Activated CD4-positive, alpha-beta T cell treated with anti-CD3 and anti-CD28 coated beads, Interleukin-2, amount 10 ng/mL, durations not matched to agents 24 days and 14 days (primary cell): ENCODE results near the gene TSSK3. TPM values are rescaled to one million over a fixed set of nuclear protein-coding genes. Genes with fewer than 3 reads are reported as not detected.

Experiments used
- DNase-seq: peaks from one replicate; pipeline ENCODE4 v3.0.0; 2022
- H3K27ac Mint-ChIP-seq: one replicate; pipeline ENCODE4 v1.8.0; 2022; ENCODE audit warnings: mild to moderate bottlenecking, mixed read lengths
- H3K27me3 Mint-ChIP-seq: one replicate; pipeline ENCODE4 v1.8.0; 2022; ENCODE audit warnings: mixed read lengths
- H3K36me3 Mint-ChIP-seq: one replicate; pipeline ENCODE4 v1.8.0; 2022; ENCODE audit warnings: low read depth, mild to moderate bottlenecking, mixed read lengths
- H3K4me1 Mint-ChIP-seq: one replicate; pipeline ENCODE4 v1.8.0; 2021; ENCODE audit warnings: mixed read lengths
- H3K4me3 Mint-ChIP-seq: one replicate; pipeline ENCODE4 v1.8.0; 2022; ENCODE audit warnings: mild to moderate bottlenecking, moderate library complexity, mixed read lengths
- H3K9me3 Mint-ChIP-seq: one replicate; pipeline ENCODE4 v1.8.0; 2021; ENCODE audit warnings: mixed read lengths
- intact Hi-C: fragments of 100-400 bp; cut with micrococcal nuclease; formaldehyde crosslinking; loops from one replicate; pipeline ENCODE4 v1.15.1; 2023
- total RNA-seq: library from RNA; stranded (reverse); gene quantifications from 2 replicates; pipeline ENCODE4 v1.2.3, GENCODE V29; 2022

The TSSK3 gene, protein sequence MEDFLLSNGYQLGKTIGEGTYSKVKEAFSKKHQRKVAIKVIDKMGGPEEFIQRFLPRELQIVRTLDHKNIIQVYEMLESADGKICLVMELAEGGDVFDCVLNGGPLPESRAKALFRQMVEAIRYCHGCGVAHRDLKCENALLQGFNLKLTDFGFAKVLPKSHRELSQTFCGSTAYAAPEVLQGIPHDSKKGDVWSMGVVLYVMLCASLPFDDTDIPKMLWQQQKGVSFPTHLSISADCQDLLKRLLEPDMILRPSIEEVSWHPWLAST
- total RNA-seq, result 1.0 and 2.3 TPM in 2 replicates

DNA sequence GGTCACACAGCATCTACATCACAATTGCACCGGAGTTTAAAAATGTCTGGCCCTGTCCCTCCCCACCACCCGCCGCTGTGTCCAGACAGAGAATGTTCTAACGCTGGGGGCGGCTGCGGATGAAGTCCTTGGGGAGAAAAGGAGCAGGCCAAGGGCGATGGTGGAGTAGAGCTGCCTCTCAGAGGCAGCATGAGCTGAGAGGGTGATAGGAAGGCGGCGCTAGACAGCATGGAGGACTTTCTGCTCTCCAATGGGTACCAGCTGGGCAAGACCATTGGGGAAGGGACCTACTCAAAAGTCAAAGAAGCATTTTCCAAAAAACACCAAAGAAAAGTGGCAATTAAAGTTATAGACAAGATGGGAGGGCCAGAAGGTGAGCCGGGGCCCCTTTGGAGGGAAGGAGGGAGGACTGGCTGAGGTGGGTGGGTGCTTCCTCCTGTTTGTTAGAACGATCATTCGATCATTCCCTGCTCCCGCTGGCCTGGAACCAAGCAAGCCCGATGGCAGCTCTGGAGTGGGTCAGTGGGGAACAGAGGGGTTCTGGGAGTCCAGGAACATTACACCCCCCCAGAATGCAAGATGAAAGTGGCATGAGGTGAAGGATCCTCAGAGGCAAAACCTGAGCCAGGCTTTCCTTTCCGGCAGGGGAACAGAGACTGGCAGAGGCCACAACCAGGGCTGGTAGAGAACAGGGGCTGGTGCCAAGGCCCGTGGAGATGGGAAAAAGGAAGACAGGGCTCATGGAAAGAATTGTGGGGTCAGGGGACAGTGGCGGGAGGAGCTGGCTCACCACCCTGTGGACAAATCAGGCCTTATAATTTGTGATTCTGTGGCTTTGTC lies at the start of gene TSSK3, which contains the start of gene FAM229A:
TSSK3 (plus strand) TSS at position 66 of the 840 bp plus-strand sequence; CDS start at position 229, 163 bp downstream.
FAM229A (minus strand) TSS at position 12 of the 840 bp plus-strand sequence. CDS start 394 bp downstream, outside the sequence.
- DNase-seq, result no peak
- no peaks in the 10 kb centered on the region for H3K9me3 Mint-ChIP-seq
- H3K4me3 Mint-ChIP-seq, result peak within 1 kb of the TSS; percentile 34
- H3K36me3 Mint-ChIP-seq, result peaks cover 40% of the 10 kb centered on the region
- intact Hi-C loops, result no loop called here
- H3K27me3 Mint-ChIP-seq, result peaks cover 10% of the 10 kb centered on the region
- H3K27ac Mint-ChIP-seq, result no peak within 1 kb of the TSS
- H3K4me1 Mint-ChIP-seq, result peaks cover 17% of the 10 kb centered on the region

DNA sequence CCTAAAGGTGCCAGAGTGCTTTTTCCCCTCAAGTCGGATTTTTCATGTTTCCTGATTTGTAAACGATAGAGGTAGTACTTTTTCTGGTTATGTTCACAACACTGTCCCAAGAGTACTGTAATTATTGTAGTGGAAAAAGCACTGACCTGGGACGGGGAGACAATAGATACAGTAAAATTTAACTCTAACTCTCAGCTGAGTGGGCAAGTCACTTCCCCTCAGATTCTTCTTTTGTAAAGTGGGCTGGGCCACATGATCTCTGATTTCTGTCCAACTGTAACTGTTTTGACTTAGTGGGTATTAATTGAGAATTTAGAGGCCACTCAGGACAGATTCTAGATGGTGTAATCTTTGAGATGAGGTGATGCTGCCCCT lies 45.4 kb upstream of the TSSK3 start:
- Mint-ChIP-seq H3K4me1 (peaks cover 22% of the 10 kb centered on the region), H3K9me3 (no peaks in the 10 kb centered on the region), H3K36me3 (peaks cover 35% of the 10 kb centered on the region), H3K27me3 (no peaks in the 10 kb centered on the region), H3K27ac (peak overlapping the region; percentile 5), H3K4me3 (no peak overlapping the region)
- intact Hi-C loops, result no loop called here
- no peak for DNase-seq

DNA sequence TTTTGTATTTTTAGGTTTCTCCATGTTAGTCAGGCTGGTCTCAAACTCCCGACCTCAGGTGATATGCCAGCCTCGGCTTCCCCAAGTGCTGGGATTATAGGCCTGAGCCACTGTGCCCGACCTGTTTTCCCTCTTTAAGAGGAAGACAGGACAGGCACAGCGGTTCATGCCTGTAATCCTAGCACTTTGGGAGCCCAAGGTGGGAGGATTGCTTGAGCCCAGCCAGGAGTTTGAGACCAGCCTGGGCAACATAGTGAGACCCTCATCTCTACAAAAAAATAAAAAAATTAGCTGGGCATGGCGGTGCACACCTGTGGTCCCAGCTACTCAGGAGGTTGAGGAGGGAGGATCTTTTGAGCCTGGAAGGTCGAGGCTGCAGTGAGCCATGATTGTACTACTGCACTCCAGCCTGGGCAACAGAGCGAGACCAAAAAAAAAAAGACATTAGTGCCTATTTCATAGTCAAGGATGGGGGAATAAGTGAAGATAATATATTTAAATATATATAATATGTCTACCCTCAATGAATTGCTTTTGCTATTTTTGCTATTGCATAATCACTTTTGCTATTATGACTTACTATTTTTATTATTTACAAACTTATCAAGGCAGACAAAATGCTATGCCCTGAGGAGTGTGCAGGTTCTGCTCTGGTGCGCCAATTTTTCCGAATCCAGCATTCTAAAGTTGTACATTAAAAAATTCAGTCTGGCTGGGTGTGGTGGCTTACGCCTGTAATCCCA lies 44.0 kb upstream of the TSSK3 start:
- Mint-ChIP-seq H3K4me1 (peaks cover 32% of the 10 kb centered on the region), H3K27ac (no peak overlapping the region), H3K9me3 (no peaks in the 10 kb centered on the region), H3K36me3 (peaks cover 37% of the 10 kb centered on the region), H3K27me3 (no peaks in the 10 kb centered on the region), H3K4me3 (no peak overlapping the region)
- DNase-seq, result no peak
- intact Hi-C loops, result no loop called here

DNA sequence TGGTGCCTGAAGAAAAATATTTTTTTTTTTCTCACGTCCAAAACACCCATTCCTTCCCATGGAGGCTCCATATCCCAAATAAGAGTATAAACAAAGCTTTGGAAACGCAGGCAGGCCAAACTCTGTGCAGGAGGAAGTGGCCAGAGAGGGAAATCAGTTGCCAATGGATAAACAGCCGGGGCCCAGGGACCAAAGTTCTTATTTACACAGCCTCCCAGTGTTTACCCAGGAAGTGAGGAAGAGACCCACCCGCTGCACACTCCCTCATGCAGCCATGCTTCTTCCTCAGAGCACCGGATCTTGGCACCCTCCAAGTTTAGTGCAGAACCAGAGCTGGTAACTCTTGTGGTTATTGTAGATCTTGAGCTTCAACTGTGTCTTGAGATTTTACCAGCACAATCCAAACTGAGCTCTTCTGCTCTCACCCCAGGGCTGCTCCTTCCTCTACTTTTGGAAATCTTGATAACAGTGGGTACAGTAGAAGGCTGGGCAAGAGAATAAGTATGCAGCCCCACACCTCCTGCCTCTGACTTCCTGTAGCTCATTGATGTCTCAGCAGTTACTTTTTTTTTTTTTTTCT lies 40.5 kb upstream of the TSSK3 start:
- peak overlapping the region; percentile 65 for H3K4me3 Mint-ChIP-seq
- H3K27me3 Mint-ChIP-seq, result no peaks in the 10 kb centered on the region
- no peaks in the 10 kb centered on the region for H3K9me3 Mint-ChIP-seq
- peaks cover 40% of the 10 kb centered on the region for H3K36me3 Mint-ChIP-seq
- peak overlapping the region; percentile 87 for H3K27ac Mint-ChIP-seq
- intact Hi-C loops, result loop anchor here (5.0 kb wide), 2 partner anchors 50 to 70 kb away; partner anchors contain the start of gene LCK
- peak; percentile 78 for DNase-seq
- H3K4me1 Mint-ChIP-seq, result peaks cover 36% of the 10 kb centered on the region

DNA sequence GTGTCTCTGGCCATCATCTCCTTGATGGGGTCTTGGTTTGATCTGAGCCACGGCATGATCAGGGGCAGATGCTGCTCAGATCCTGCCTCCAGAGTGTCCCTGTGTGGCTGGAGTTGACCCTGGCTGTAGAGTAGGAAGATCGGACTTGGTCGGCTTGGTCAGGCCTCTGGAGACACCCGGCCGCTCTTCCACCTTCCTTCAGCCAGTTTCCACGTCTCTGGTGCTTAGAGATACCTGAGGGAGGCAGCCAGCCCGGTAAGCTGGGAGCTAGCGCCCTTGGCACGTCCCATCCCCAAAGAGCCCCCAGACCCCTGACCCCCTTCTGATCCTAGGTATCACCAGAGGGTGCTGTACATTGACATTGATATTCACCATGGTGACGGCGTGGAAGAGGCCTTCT lies 35.1 kb upstream of the TSSK3 start:
- no peaks in the 10 kb centered on the region for H3K9me3 Mint-ChIP-seq
- DNase-seq, result no peak
- no peaks in the 10 kb centered on the region for H3K27me3 Mint-ChIP-seq
- H3K4me3 Mint-ChIP-seq, result no peak overlapping the region
- peaks cover 28% of the 10 kb centered on the region for H3K4me1 Mint-ChIP-seq
- peaks cover 57% of the 10 kb centered on the region for H3K36me3 Mint-ChIP-seq
- no peak overlapping the region for H3K27ac Mint-ChIP-seq
- intact Hi-C loops, result no loop called here

DNA sequence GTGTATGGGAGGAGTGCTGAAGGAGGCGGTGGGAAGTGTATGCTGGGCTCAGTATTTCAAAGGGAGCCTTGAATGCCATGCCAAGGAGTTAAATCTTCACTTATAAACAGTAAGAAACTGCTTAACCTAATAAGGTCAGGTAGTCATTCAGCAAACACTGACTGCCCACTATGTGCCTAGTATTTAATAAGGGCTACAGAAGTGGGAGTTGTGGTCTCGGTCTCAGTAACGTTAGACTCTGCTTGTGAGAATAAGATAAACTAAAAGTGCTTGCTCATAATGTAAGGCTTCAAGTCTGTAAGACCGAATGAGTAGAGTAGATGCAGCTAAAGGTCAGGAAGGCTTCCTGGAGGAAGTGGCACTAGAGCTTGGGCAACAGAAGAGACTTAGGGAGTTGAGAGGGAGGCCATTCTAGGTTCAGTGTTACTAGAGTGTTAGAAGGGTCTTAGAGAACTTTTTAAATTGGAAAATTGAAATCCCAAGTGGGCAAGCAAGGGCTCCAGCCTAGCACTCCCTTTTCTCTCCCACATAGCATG lies 32.3 kb upstream of the TSSK3 start:
- Mint-ChIP-seq H3K4me3 (no peak overlapping the region), H3K27ac (no peak overlapping the region), H3K36me3 (peaks cover 69% of the 10 kb centered on the region), H3K27me3 (no peaks in the 10 kb centered on the region), H3K4me1 (peaks cover 25% of the 10 kb centered on the region), H3K9me3 (no peaks in the 10 kb centered on the region)
- intact Hi-C loops, result no loop called here
- DNase-seq, result no peak

DNA sequence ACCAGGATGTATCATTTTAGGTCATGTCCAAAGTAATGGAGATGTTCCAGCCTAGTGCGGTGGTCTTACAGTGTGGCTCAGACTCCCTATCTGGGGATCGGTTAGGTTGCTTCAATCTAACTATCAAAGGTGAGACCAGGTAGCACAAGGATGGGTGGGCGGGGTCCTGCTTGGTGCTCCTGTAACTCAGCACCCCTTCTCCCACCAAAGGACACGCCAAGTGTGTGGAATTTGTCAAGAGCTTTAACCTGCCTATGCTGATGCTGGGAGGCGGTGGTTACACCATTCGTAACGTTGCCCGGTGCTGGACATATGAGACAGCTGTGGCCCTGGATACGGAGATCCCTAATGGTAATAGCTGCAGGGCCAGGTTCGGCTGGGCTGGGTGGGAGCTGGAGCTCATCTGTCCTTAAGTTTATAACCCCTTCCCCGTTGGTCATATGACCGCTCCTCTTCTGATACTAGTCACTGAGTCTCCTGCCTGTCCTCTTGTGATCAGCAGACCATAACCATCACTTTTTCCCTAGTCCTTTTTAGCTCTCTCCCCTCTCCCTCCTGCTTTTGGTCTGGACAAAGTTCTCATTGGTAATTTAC lies 31.7 kb upstream of the TSSK3 start:
- Mint-ChIP-seq H3K4me3 (no peak overlapping the region), H3K4me1 (peaks cover 24% of the 10 kb centered on the region), H3K27ac (no peak overlapping the region), H3K9me3 (no peaks in the 10 kb centered on the region), H3K36me3 (peaks cover 63% of the 10 kb centered on the region), H3K27me3 (no peaks in the 10 kb centered on the region)
- intact Hi-C loops, result no loop called here
- DNase-seq, result peak; percentile 57

DNA sequence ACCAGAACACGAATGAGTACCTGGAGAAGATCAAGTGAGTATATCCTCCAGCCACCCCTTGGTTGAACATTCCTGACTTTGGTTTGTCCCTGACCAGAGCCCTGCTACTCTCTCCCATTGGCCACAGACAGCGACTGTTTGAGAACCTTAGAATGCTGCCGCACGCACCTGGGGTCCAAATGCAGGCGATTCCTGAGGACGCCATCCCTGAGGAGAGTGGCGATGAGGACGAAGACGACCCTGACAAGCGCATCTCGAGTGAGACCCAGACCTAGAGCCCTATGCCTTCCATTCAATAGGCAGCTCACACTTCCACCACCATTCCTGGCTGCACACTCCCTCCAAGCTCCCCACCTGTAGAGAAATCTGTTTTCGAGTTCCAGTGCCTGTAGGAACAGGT lies 30.8 kb upstream of the TSSK3 start:
- Mint-ChIP-seq H3K4me1 (peaks cover 24% of the 10 kb centered on the region), H3K9me3 (no peaks in the 10 kb centered on the region), H3K27me3 (no peaks in the 10 kb centered on the region), H3K36me3 (peaks cover 61% of the 10 kb centered on the region), H3K4me3 (no peak overlapping the region), H3K27ac (no peak overlapping the region)
- DNase-seq, result no peak
- intact Hi-C loops, result no loop called here

DNA sequence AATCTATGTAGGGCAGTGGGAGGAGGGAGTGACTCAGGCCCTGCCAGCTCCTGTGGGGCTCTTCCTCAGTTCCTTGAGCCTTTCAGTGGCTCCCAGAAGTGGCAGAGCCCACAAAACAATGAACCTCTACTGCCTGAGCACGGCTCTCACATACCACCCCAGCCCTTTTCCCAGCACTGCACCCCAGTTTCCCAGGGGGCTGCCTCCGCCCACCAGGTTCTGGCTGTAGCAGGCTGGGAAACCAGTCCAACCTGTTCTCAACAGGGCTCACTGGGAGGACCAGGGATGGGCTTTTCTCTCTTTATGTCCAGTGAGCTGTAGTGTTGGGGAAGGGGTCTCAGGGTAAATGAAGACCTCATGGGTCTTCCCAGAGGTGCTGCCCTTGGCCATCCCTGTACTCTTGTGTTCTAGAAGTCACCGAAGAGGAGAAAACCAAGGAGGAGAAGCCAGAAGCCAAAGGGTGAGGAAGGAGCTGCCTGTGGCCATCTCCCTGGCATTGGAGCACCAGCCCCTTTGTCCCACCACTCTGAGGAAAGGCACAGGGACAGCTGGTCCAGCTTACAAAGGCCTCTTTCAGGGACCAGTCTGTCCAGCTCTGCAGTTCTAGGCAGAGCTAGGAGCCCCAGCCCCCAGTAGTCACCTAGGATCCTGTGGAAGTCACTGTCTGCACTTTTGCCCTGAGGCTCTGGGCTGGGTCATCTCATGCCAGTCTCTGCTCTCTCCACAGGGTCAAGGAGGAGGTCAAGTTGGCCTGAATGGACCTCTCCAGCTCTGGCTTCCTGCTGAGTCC lies 29.9 kb upstream of the TSSK3 start:
- no peak overlapping the region for H3K4me3 Mint-ChIP-seq
- DNase-seq, result peak; percentile 57
- intact Hi-C loops, result no loop called here
- H3K27ac Mint-ChIP-seq, result no peak overlapping the region
- no peaks in the 10 kb centered on the region for H3K27me3 Mint-ChIP-seq
- peaks cover 31% of the 10 kb centered on the region for H3K4me1 Mint-ChIP-seq
- H3K9me3 Mint-ChIP-seq, result no peaks in the 10 kb centered on the region
- H3K36me3 Mint-ChIP-seq, result peaks cover 56% of the 10 kb centered on the region

DNA sequence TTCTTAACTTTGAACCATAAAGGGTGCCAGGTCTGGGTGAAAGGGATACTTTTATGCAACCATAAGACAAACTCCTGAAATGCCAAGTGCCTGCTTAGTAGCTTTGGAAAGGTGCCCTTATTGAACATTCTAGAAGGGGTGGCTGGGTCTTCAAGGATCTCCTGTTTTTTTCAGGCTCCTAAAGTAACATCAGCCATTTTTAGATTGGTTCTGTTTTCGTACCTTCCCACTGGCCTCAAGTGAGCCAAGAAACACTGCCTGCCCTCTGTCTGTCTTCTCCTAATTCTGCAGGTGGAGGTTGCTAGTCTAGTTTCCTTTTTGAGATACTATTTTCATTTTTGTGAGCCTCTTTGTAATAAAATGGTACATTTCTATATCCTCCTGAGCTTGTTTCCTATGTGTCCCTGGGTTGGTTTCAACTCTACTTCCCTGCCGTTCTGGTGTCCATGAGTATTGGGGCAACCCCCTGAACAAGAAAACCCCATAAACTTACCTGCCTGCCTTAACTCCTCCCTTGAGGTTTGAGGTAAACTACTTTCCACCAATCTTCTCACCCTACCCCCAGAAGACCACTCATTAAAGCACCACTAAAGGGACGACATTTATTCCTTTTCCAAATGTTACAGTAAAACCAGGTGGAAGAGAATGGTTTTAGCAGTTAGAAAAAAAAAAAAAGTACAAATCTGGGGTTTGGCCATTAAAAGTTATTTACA lies 28.9 kb upstream of the TSSK3 start:
- Mint-ChIP-seq H3K36me3 (peaks cover 52% of the 10 kb centered on the region), H3K4me1 (peaks cover 37% of the 10 kb centered on the region), H3K27me3 (no peaks in the 10 kb centered on the region), H3K4me3 (peak overlapping the region; percentile 59), H3K27ac (peak overlapping the region; percentile 3), H3K9me3 (no peaks in the 10 kb centered on the region)
- intact Hi-C loops, result no loop called here
- DNase-seq, result peak; percentile 56

DNA sequence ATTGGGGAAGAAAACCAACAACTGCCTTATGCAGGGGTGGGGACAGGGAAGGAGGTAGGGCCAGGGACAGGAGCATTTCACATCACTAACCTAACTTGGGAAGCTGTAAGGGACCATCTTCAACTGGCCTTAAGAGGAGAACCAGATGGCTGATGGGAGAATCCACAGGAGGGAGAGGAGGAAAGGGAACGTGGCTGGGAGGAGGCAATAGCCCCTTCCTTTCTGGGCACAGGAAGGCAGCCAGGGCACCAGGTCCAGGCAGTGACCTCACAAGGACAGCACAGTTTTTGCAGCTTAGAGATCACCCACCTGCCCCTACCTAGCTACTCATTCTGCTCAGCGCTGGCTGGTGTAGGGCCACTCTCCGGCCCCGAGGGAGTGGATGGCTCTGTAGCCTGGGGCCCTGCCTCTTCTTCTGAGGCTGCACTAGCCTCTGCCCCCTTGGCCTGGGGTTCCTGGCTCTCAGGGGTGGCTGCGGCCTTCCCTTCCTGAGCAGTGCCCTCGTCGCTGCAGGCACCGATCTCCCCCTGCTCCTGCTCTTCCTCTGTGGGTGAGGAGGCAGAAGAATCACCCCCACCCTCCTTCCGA lies 28.0 kb upstream of the TSSK3 start:
- intact Hi-C loops, result no loop called here
- Mint-ChIP-seq H3K36me3 (peaks cover 44% of the 10 kb centered on the region), H3K27me3 (no peaks in the 10 kb centered on the region), H3K4me1 (peaks cover 39% of the 10 kb centered on the region), H3K4me3 (peak overlapping the region; percentile 92), H3K9me3 (no peaks in the 10 kb centered on the region), H3K27ac (no peak overlapping the region)
- peak; percentile 67 for DNase-seq
